Chondrocyte (in vitro differentiated cells): ENCODE measurements around the gene RAB32. TPM values are rescaled to one million over a fixed set of nuclear protein-coding genes. Genes with fewer than 3 reads are reported as not detected.

Experiments
- DNase-seq: peaks from one replicate; pipeline ENCODE4 v3.0.0; 2021; ENCODE audit warnings: mixed read lengths, low spot score
- H3K27ac Mint-ChIP-seq: one replicate; pipeline ENCODE4 v1.8.0; 2021; ENCODE audit warnings: mild to moderate bottlenecking, moderate library complexity, mixed read lengths; ENCODE audit not compliant: unreplicated experiment
- H3K27me3 Mint-ChIP-seq: 2 replicates; pipeline ENCODE4 v1.8.0; 2021; ENCODE audit warnings: low read depth, mixed read lengths
- H3K36me3 Mint-ChIP-seq: 2 replicates; pipeline ENCODE4 v1.8.0; 2021; ENCODE audit warnings: low read depth, mixed read lengths
- H3K4me1 Mint-ChIP-seq: 2 replicates; pipeline ENCODE4 v1.8.0; 2021; ENCODE audit warnings: low read depth, mild to moderate bottlenecking, mixed read lengths
- H3K4me3 Mint-ChIP-seq: one replicate; pipeline ENCODE4 v1.8.0; 2021; ENCODE audit warnings: mild to moderate bottlenecking, moderate library complexity, mixed read lengths; ENCODE audit not compliant: unreplicated experiment
- H3K9me3 Mint-ChIP-seq: 2 replicates; pipeline ENCODE4 v1.8.0; 2021; ENCODE audit warnings: low read depth, mixed read lengths
- CTCF ChIP-seq: fragments of 200-600 bp; sonication (generic); IDR thresholded peaks from 2 replicates; pipeline ENCODE4 v1.5.0; 2021; ENCODE audit warnings: antibody characterized with exemption, mild to moderate bottlenecking, moderate library complexity
- long read RNA-seq: library from polyadenylated mRNA; stranded (forward); transcript quantifications from one replicate; pipeline ENCODE4 v2.0.0, GENCODE V29; 2021
- total RNA-seq: library from RNA; stranded (reverse); gene quantifications from 3 replicates; pipeline ENCODE4 v1.2.1, GENCODE V29; 2021

Gene RAB32
- total RNA-seq, result 41.8 to 80.6 TPM (median 76.1 TPM) in 3 replicates
- long read RNA-seq, transcript RAB32-201 (3 exons, 1,217 nt), result major isoform, 199 of 208 reads
- long read RNA-seq, partial matches to known transcripts, result 0 of 208 reads
- long read RNA-seq, other reads (novel, unspliced or antisense), result 9 of 208 reads

- TF ChIP-seq CTCF, result peak; percentile 94
- Mint-ChIP-seq H3K36me3 (no peaks in the 10 kb centered on the region), H3K4me3 (peak within 1 kb of the TSS; percentile 98), H3K27me3 (no peaks in the 10 kb centered on the region), H3K27ac (peak within 1 kb of the TSS; percentile 97), H3K4me1 (peaks cover 41% of the 10 kb centered on the region), H3K9me3 (no peaks in the 10 kb centered on the region)
- peak; percentile 97 for DNase-seq
Measured at GRCh38 chr6:146543211-146543939, at the start of gene RAB32. RAB32 (plus strand) TSS chr6:146543833; CDS start chr6:146543872, 39 bp downstream.

GRCh38 chr6:146498309-146498708 lies 45.3 kb upstream of the RAB32 start:
- H3K4me1 Mint-ChIP-seq, result no peaks in the 10 kb centered on the region

GRCh38 chr6:146503096-146503495 lies 40.5 kb upstream of the RAB32 start:
- H3K36me3 Mint-ChIP-seq, result no peaks in the 10 kb centered on the region
- no peaks in the 10 kb centered on the region for H3K4me1 Mint-ChIP-seq
- no peak for DNase-seq
- peaks cover 13% of the 10 kb centered on the region for H3K27me3 Mint-ChIP-seq
- no peak overlapping the region for H3K27ac Mint-ChIP-seq
- H3K9me3 Mint-ChIP-seq, result peaks cover 3% of the 10 kb centered on the region
- no peak for TF ChIP-seq CTCF
- no peak overlapping the region for H3K4me3 Mint-ChIP-seq

More at GRCh38 chr6:146498309-146498708, 45.3 kb upstream of the RAB32 start:
- peaks cover 14% of the 10 kb centered on the region for H3K27me3 Mint-ChIP-seq
- H3K9me3 Mint-ChIP-seq, result peaks cover 3% of the 10 kb centered on the region
- H3K27ac Mint-ChIP-seq, result no peak overlapping the region
- no peak for TF ChIP-seq CTCF
- no peak for DNase-seq
- H3K36me3 Mint-ChIP-seq, result no peaks in the 10 kb centered on the region
- H3K4me3 Mint-ChIP-seq, result no peak overlapping the region

GRCh38 chr6:146515212-146515611 lies 28.4 kb upstream of the RAB32 start:
- DNase-seq, result peak; percentile 58
- Mint-ChIP-seq H3K4me1 (no peaks in the 10 kb centered on the region), H3K27me3 (peaks cover 4% of the 10 kb centered on the region), H3K27ac (no peak overlapping the region), H3K36me3 (no peaks in the 10 kb centered on the region), H3K4me3 (no peak overlapping the region), H3K9me3 (peaks cover 7% of the 10 kb centered on the region)
- no peak for TF ChIP-seq CTCF

- H3K4me1 Mint-ChIP-seq, result no peaks in the 10 kb centered on the region
- TF ChIP-seq CTCF, result peak; percentile 71
- H3K27me3 Mint-ChIP-seq, result peaks cover 9% of the 10 kb centered on the region
- no peak for DNase-seq
- H3K36me3 Mint-ChIP-seq, result no peaks in the 10 kb centered on the region
- H3K4me3 Mint-ChIP-seq, result no peak overlapping the region
- no peak overlapping the region for H3K27ac Mint-ChIP-seq
- peaks cover 4% of the 10 kb centered on the region for H3K9me3 Mint-ChIP-seq
Measured at GRCh38 chr6:146526192-146526591, 17.4 kb upstream of the RAB32 start.
